K562 (cell line): ENCODE measurements around the gene CACNA2D3. TPM values are rescaled to one million over a fixed set of nuclear protein-coding genes. Genes with fewer than 3 reads are reported as not detected.

Experiments
- ATAC-seq: fragments of 200-7000 bp; cut with Tn5 transposase; 3 replicates; pipeline ENCODE4 v1.9.1; 2020; ENCODE audit warnings: moderate library complexity
- BruUV-seq: library from RNA; stranded (reverse); fragments of 400-500 nt; replicated peaks from 2 replicates; lab custom pipeline; 2021; lab: Mats Ljungman, UMichigan
- CTCF ChIA-PET: fragments of 300-600 bp; formaldehyde crosslinking; extraction: SDS; loops from one replicate; lab custom pipeline; 2021; ENCODE audit warnings: low intra/inter-chr PET ratio; lab: Yijun Ruan, JAX
- POLR2A ChIA-PET: fragments of 300-600, 350-650 bp; sonication (Branson Sonifier 250); formaldehyde crosslinking; extraction: SDS; loops from one replicate; lab custom pipeline; 2021; ENCODE audit warnings: antibody characterized with exemption, inconsistent platforms; lab: Yijun Ruan, JAX
- DNase-seq, 4 experiments: peaks; one replicate each; pipeline versions ENCODE4 v3.0.0 to v3.0.0-alpha.2; 2011 to 2018; ENCODE audit warnings: low spot score in 3 of 4, mixed read lengths in 3 of 4; ENCODE audit errors: extremely low read depth in 1 of 4
- FAIRE-seq: peaks from 2 replicates; lab custom pipeline; 2011; peaks lifted over from hg19 to GRCh38; lab: Jason Lieb, UNC
- H2AFZ ChIP-seq: 2 replicates; pipeline ENCODE4 v1.6.0; 2011; ENCODE audit warnings: low read depth, low read length, control low read depth, inconsistent platforms
- H3K27ac ChIP-seq: fragments of 200-600 bp; 3 replicates; pipeline ENCODE4 v1.8.0; 2011; ENCODE audit warnings: low read depth, mild to moderate bottlenecking, control low read depth, inconsistent platforms, low read length, moderate library complexity, mixed read lengths; ENCODE audit errors: extremely low read depth
- H3K27me3 ChIP-seq, 2 experiments: fragments of 300-600 bp in 1 of 2; 2 replicates in 1 of 2; 3 replicates in 1 of 2; pipeline versions ENCODE4 v1.6.0 to v1.8.0; 2011; ENCODE audit warnings: inconsistent platforms in 2 of 2, low read length in 2 of 2, mild to moderate bottlenecking in 1 of 2, mixed read lengths in 1 of 2, moderate library complexity in 1 of 2; ENCODE audit not compliant: control insufficient read depth in 2 of 2, insufficient read depth in 2 of 2
- H3K36me3 ChIP-seq: fragments of 300-600 bp; 3 replicates; pipeline ENCODE4 v1.8.0; 2011; ENCODE audit warnings: mild to moderate bottlenecking, low read length, inconsistent platforms; ENCODE audit not compliant: control insufficient read depth, insufficient read depth
- H3K4me1 ChIP-seq, 2 experiments: fragments of 200-600 bp in 1 of 2; replicated peaks in 1 of 2; 2 replicates in 1 of 2; 3 replicates in 1 of 2; pipeline versions ENCODE4 v1.5.1 to v1.8.0; 2011; ENCODE audit warnings: inconsistent platforms in 2 of 2, low read length in 2 of 2, mild to moderate bottlenecking in 1 of 2, mixed read lengths in 1 of 2, moderate library complexity in 1 of 2; ENCODE audit not compliant: control insufficient read depth in 2 of 2, insufficient read depth in 2 of 2
- H3K4me2 ChIP-seq: 2 replicates; pipeline ENCODE4 v1.6.1; 2011; ENCODE audit warnings: low read length, control low read depth, inconsistent platforms, mixed read lengths; ENCODE audit not compliant: insufficient read depth
- H3K4me3 ChIP-seq: fragments of 200-600 bp; sonication (generic), shearing (Covaris generic); 2 replicates; pipeline ENCODE4 v1.5.1; 2016; ENCODE audit warnings: control low read depth, inconsistent platforms
- H3K79me2 ChIP-seq: fragments of 200-600 bp; 3 replicates; pipeline ENCODE4 v1.8.0; 2011; ENCODE audit warnings: low read length, inconsistent platforms; ENCODE audit not compliant: control insufficient read depth, insufficient read depth
- H3K9ac ChIP-seq, 2 experiments: 2 replicates each; pipeline versions ENCODE4 v1.6.0 to v1.6.1; 2011; ENCODE audit warnings: low read depth in 2 of 2, low read length in 2 of 2, control low read depth in 1 of 2, inconsistent platforms in 1 of 2, mild to moderate bottlenecking in 1 of 2, mixed read lengths in 1 of 2; ENCODE audit not compliant: insufficient read depth in 1 of 2
- H3K9me1 ChIP-seq: one replicate; pipeline ENCODE4 v1.6.0; 2011; ENCODE audit warnings: inconsistent platforms, mild to moderate bottlenecking, low read length, moderate library complexity; ENCODE audit not compliant: control insufficient read depth, insufficient read depth
- H3K9me3 ChIP-seq: replicated peaks from 2 replicates; pipeline ENCODE4 v1.5.1; 2011; ENCODE audit warnings: low read depth, low read length, inconsistent platforms; ENCODE audit not compliant: control insufficient read depth, insufficient read depth
- H4K20me1 ChIP-seq: replicated peaks from 2 replicates; pipeline ENCODE4 v1.6.1; 2011; ENCODE audit warnings: low read length, inconsistent platforms, mixed read lengths; ENCODE audit not compliant: control insufficient read depth, insufficient read depth
- CREBBP ChIP-seq: IDR thresholded peaks from one replicate; pipeline ENCODE4 v1.6.1; 2012; ENCODE audit warnings: low read depth, mild to moderate bottlenecking, control low read depth, inconsistent platforms, low read length
- ESRRA ChIP-seq: fragments of 450-650 bp; IDR thresholded peaks from 2 replicates; pipeline ENCODE4 v1.6.1; 2014; ENCODE audit warnings: low read depth, mild to moderate bottlenecking, moderate library complexity, borderline replicate concordance
- ETV5 ChIP-seq: sonication (generic); formaldehyde crosslinking; IDR thresholded peaks from 2 replicates; pipeline ENCODE4 v1.4.0; 2020; ENCODE audit warnings: low read depth, mild to moderate bottlenecking, missing genetic modification reagents
- FOXJ2 ChIP-seq: fragments of 200-800 bp; sonication (Bioruptor generic); IDR thresholded peaks from 2 replicates; pipeline ENCODE4 v1.6.1; 2016; ENCODE audit warnings: missing genetic modification characterization, missing compliant biosample characterization
- FOXJ3 ChIP-seq: sonication (generic); formaldehyde crosslinking; IDR thresholded peaks from 2 replicates; pipeline ENCODE4 v1.4.0; 2020; ENCODE audit warnings: mild to moderate bottlenecking, missing genetic modification reagents
- MECOM ChIP-seq: fragments of 250-450 bp; sonication (Bioruptor Pico); IDR thresholded peaks from 2 replicates; pipeline ENCODE4 v1.8.0; 2022; ENCODE audit warnings: inconsistent platforms
- NFIX ChIP-seq: fragments of 250-450 bp; sonication (Bioruptor Pico); IDR thresholded peaks from 2 replicates; pipeline ENCODE4 v1.4.0; 2020; ENCODE audit warnings: low read depth, mild to moderate bottlenecking, moderate library complexity
- ZEB2 ChIP-seq: fragments of 450-650 bp; IDR thresholded peaks from 2 replicates; pipeline ENCODE4 v1.6.1; 2016
- ZNF518B ChIP-seq: fragments of 250-450 bp; sonication (Bioruptor Pico); IDR thresholded peaks from 2 replicates; pipeline ENCODE4 v1.5.0; 2021; ENCODE audit warnings: mild to moderate bottlenecking, moderate library complexity
- ZNF740 ChIP-seq, 3 experiments: fragments of 200-800 bp in 1 of 3; sonication (Bioruptor generic) in 1 of 3; sonication (generic) in 1 of 3; formaldehyde crosslinking in 1 of 3; IDR thresholded peaks; 2 replicates each; pipeline versions ENCODE4 v1.6.1 to v1.8.0; 2016 to 2022; ENCODE audit warnings: mild to moderate bottlenecking in 2 of 3, missing compliant biosample characterization in 2 of 3, missing genetic modification characterization in 2 of 3, missing genetic modification reagents in 1 of 3
- WGBS: fragments of 100-300 bp; shearing (Covaris generic); methylation state at CpG from one replicate; pipeline ENCODE4 v1.1.6; 2016; ENCODE audit warnings: low coverage, mixed read lengths; ENCODE audit not compliant: insufficient coverage; ENCODE audit errors: missing lambda C conversion rate; 5-methylcytosine and 5-hydroxymethylcytosine counted together
- in situ Hi-C: fragments of 300-500 bp; cut with MboI; formaldehyde crosslinking; loops from 4 replicates; pipeline ENCODE4 v1.15.0; 2018; ENCODE audit warnings: inconsistent platforms, mixed read lengths
- intact Hi-C: fragments of 100-400 bp; cut with micrococcal nuclease; formaldehyde crosslinking; loops from 2 replicates; pipeline ENCODE4 v1.14.2; 2022
- polyA plus RNA-seq, 8 experiments: library from polyadenylated mRNA; depleted of rRNA in 4 of 8; stranded (reverse) in 5 of 8; unstranded in 3 of 8; fragments of >200 nt; fragmentation: Nextera tagmentation in 2 of 8; fragmentation: Illumina TruSeq in 1 of 8; extraction: Ambion mirVana in 2 of 8; extraction: Trizol in 1 of 8; gene quantifications; 2 replicates each; pipeline versions ENCODE4 v1.2.1 to v1.2.3, GENCODE V29; 2011 to 2014; ENCODE audit warnings: inconsistent platforms in 1 of 8, missing spikeins in 1 of 8
- total RNA-seq, 7 experiments: library from RNA; depleted of rRNA in 6 of 7; stranded (reverse); fragments of >200 nt in 6 of 7; fragmentation: Illumina TruSeq in 2 of 7; extraction: Trizol in 2 of 7; gene quantifications; 2 replicates each; pipeline versions ENCODE4 v1.2.1 to v1.2.3, GENCODE V29; 2011 to 2021; ENCODE audit warnings: low replicate concordance in 1 of 7

The CACNA2D3 gene
- total and polyA plus RNA-seq, 9 of the 15 experiments (the other 6 are each of a cell fraction or from before 2014, with no cell fraction given), result 0.01 TPM; not detected in 8

- H3K4me3 ChIP-seq, result no peak overlapping the region
- H3K27ac ChIP-seq, result no peak overlapping the region
- FAIRE-seq (no peak), ATAC-seq (no peak), DNase-seq (no peak)
- in situ Hi-C loops, result no loop called here
- H3K79me2 ChIP-seq, result no peaks in the 10 kb centered on the region
- no peak overlapping the region for H2AFZ ChIP-seq
- no peak overlapping the region for H3K4me2 ChIP-seq
- intact Hi-C loops, result no loop called here
- peaks cover 0 to 3% of the 10 kb centered on the region in 2 experiments; a peak in 3 of 5 replicates for H3K4me1 ChIP-seq
- no peaks in the 10 kb centered on the region for H3K27me3 ChIP-seq
- BruUV-seq, result no TSS peak
- no peaks in the 10 kb centered on the region for H3K36me3 ChIP-seq
- CTCF ChIA-PET, result no interaction called here
- 25% methylated on average over 1 of the region's 1 CpG for WGBS
- H3K9me1 ChIP-seq, result no peaks in the 10 kb centered on the region
- POLR2A ChIA-PET, result no interaction called here
- no peak overlapping the region for H3K9ac ChIP-seq
- no peak for TF ChIP-seq ZNF740 (CRISPR knock-in tag; IDR thresholded peaks at IDR 0.05)
- TF ChIP-seq ZNF740 (tag; IDR thresholded peaks at IDR 0.05), result no peak
- TF ChIP-seq NFIX (CRISPR knock-in tag), result no peak
- no peak for TF ChIP-seq CREBBP
- TF ChIP-seq ZEB2, result no peak
- TF ChIP-seq ZNF518B, result no peak
- no peak for TF ChIP-seq ETV5
- TF ChIP-seq FOXJ3 (CRISPR knock-in tag), result no peak
- no peak for TF ChIP-seq FOXJ2 (tag)
- TF ChIP-seq ESRRA, result no peak
- no peak for TF ChIP-seq MECOM (CRISPR knock-in tag)
- no peaks in the 10 kb centered on the region for H4K20me1 ChIP-seq
- no peaks in the 10 kb centered on the region for H3K9me3 ChIP-seq
Observed at GRCh38 chr3:54960082-54960481, 837.7 kb downstream of the CACNA2D3 start.
